ENCODE measurements around the gene EIF5.

DNA sequence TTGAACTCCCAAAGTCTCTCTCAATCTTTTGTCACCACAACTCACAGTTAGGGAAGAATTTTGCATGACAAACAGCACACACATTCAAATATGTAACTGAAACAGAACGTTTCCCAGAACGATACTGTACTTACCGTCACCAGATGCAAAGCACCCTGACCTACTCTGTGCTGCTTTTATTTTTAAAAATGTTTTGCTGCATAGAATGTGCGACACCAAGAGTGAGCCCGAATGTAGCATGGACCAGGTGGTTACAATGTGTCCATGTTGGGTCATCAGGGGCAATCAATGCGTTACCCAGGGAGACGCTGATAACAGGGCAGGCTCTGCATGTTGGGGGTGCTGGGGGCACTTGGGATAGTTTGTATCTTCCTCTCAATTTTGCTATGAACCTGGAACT is 14.6 kb upstream of the EIF5 start:
- TF ChIP-seq, protein P1, sequence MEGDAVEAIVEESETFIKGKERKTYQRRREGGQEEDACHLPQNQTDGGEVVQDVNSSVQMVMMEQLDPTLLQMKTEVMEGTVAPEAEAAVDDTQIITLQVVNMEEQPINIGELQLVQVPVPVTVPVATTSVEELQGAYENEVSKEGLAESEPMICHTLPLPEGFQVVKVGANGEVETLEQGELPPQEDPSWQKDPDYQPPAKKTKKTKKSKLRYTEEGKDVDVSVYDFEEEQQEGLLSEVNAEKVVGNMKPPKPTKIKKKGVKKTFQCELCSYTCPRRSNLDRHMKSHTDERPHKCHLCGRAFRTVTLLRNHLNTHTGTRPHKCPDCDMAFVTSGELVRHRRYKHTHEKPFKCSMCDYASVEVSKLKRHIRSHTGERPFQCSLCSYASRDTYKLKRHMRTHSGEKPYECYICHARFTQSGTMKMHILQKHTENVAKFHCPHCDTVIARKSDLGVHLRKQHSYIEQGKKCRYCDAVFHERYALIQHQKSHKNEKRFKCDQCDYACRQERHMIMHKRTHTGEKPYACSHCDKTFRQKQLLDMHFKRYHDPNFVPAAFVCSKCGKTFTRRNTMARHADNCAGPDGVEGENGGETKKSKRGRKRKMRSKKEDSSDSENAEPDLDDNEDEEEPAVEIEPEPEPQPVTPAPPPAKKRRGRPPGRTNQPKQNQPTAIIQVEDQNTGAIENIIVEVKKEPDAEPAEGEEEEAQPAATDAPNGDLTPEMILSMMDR (IDR thresholded peaks at IDR 0.05; ENCODE audit: extremely low read depth in 1 of 2, insufficient read depth in 1 of 2, low read depth in 1 of 2, low read length in 2 of 2): no peak
- TF ChIP-seq POLR2A (IDR thresholded peaks at IDR 0.05; ENCODE audit: low read depth, low read length): no peak
- no peak for TF ChIP-seq EZH2 (IDR thresholded peaks at IDR 0.05; ENCODE audit: borderline replicate concordance, low read depth, low read length, severe bottlenecking)
- no peak for TF ChIP-seq POLR2AphosphoS5 (IDR thresholded peaks at IDR 0.05; ENCODE audit: insufficient read depth, low read depth, low read length)

Data from endothelial cell of umbilical vein (primary cell).